GM18508 (cell line): Measurements from ENCODE around the gene FLOT1.

ENCODE experiments used
- ATAC-seq: cut with Tn5 transposase; IDR thresholded peaks from one replicate; pipeline ENCODE4 v1.9.1; 2021; ENCODE audit warnings: moderate number of reproducible peaks; ENCODE audit not compliant: insufficient read depth, unreplicated experiment

FLOT1 gene

GRCh38 chr6:30709101-30709868 is 33.2 kb downstream of the FLOT1 start:
- ATAC-seq: no peak

DNA sequence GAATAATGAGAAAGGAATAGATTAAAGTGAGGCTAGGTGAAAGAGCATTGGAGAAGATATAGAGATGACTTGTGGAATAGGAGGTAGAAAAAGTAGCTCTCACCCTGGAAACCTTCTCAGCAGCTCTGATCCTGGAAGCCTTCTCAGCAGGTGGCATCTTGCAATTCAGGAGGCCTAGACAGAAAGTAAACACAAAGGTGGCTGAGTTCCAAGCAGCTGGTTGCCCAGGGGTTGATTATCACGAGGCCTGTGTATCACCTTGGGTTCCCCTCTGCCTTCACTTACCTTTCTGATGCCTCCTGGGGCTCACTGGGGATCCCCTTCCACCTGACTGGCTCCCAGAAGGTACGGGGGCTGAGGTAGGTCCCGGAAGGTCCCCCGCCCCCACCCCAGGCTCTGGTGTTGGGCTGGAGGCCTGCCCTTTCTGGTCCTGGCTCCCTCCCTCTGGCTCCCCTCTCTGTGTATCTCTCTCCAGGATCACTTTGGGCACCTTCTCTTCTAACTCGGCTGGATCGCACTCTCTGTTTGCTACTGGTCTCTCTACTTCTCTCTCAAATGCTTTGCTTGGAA is 35.1 kb downstream of the FLOT1 start:
- ATAC-seq: no peak

- ATAC-seq: no peak
Observed at GRCh38 chr6:30705620-30706019, 36.9 kb downstream of the FLOT1 start.

DNA sequence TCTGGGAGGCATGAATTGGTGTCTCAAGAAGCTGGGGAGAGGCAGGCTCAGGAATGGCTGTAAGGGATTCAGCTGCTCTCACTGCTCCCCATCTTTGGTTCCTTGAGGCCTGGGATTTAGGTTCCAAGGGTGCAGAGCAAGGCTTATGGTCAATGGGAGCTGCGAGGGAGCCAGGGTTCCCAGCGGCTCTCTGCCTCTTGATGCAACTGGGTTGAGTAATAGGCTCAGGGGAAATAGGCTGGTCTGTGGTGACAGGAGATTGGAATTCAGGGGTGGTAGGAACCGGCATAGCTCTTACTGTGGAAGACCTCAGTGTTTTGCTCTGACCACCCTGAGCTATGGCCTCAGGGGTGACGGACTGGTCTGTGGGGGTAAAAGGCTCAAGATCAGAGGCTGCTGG is 38.7 kb downstream of the FLOT1 start:
- ATAC-seq: no peak

GRCh38 chr6:30703011-30703410 is 39.5 kb downstream of the FLOT1 start:
- no peak for ATAC-seq

- ATAC-seq: no peak
Observed at GRCh38 chr6:30700340-30700739, 42.1 kb downstream of the FLOT1 start.

DNA sequence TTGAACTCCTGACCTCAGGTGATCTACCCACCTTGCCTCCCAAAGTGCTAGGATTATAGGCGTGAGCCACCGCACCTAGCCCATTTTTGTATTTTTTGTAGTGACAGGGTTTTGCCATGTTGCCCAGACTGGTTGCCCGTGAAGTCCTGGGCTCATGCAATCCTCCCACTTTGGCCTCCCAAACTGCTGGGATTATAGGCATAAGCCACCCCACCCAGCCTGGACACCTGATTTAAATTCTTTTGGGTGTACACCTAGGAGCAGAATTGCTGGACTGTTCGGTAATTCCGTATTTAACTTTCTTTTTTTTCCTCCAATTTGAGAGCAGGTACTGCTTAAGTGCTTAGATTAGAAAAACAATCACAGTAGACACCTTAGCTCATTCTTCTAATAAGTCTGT is 46.1 kb downstream of the FLOT1 start:
- ATAC-seq: no peak

DNA sequence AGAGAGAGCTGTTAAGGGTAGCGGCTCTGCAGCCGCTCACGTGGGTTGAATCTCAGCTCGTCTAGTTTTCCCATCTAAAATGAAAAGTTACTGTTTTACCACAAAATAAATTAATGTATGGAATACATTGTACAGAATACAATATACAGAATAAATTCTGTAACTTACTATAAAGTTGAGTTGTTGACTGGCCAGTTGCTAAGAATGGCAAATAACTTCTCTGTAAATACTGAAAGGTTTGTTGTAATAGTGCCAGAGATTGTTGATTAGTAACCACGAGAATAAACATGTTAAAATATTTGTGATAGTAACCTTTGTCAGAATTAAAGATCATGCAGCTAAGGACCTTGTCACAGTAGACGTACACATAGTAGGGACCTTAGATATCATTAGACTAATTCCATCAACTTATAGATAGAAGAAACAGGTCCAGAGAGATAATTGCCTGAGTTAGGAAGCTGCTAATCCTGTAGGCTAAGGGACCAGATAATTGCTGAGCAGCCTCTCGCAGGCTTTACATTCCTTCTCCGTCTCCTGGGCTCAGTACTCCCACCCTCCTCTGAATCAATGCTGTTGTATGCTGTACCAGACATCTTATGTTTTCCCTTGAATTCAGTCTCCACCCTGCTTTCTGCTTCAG is 51.2 kb downstream of the FLOT1 start:
- no peak for ATAC-seq

DNA sequence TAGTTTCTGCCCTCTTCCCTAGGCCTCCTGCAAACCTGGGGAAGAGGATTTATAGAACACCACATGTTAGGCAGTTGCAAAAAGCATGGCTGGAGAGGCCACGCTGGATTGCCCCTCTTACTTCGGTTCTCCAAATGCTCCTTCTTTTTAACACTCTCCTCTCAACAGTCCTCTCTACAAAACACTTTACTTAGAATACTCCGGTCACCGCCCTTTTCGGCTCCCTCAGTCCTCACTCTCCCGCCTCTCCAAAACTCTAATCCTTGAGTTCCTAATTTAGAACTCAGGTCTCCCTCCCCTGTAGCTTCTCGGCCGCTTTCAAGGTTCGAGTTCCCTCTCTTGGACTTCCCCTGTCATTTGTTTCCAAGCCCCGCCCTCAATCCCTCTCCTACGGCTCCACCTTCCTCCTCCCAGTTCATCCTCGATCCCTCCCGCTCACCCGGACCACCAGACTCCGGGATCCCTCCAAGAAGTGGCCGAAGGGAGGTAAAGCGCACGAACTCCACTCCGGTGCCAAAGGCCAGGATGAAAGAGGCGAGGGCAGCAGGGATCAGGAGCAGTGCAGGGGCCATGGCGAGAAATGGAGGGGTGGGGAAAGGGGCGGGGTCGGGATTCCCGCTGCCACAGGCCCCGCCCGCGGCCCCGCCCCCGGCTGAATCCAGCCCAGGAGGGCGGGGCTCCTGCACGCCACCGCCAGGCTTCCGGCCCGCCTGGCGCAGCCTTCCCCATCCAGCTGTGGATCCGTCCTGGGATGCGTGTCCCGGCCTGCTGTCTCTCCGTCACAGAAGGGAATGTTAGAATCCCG is 51.9 kb downstream of the FLOT1 start, which contains the start of gene NRM:
Gene NRM (minus strand): TSS at position 582 of the 805 bp plus-strand sequence. CDS start 10 bp downstream, at position 572.
- no peak for ATAC-seq

GRCh38 chr6:30689985-30690384 is 52.5 kb downstream of the FLOT1 start:
- ATAC-seq: no peak

GRCh38 chr6:30689022-30689865 is 53.2 kb downstream of the FLOT1 start:
- ATAC-seq: no peak

GRCh38 chr6:30688569-30688968 is 53.9 kb downstream of the FLOT1 start:
- no peak for ATAC-seq

DNA sequence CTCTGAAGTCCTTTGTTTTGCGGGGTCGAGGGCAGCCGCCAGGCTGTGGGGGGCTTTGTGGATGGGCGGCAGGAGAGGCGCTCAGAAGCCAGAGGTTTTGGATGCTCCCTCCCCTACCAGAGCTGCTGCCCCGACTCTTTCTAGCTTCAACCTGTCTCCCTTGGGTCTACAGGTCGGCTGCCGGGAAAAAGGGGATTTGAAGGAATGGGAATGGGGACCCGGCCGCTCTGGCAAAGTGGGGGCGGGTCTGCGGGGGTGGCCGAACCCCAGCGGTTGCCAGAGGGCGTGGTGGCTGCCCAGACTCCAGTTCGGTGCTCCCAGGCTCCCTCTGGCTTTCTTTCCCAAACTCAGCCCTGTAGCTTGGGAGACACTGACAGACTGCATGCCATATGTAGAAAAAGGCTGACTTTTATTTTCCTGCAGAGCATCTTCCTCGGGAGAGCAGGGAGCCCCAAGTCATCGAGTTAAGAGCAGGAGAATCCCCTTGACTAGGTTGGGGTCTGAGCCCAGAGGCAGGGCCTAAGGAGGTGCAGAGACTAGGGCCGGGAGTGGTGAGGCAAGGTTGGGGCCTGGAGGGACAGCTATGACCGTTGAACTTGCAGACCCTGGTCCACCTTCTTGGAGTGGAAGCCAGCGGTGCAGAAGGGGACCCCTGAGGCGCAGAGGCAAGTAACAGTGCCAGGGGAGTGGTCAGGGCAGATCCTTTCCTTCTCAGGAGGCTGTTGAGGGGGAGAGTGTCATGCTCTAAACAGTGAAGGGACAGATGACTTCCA is 54.6 kb downstream of the FLOT1 start:
- no peak for ATAC-seq

GRCh38 chr6:30686908-30687658 is 55.4 kb downstream of the FLOT1 start:
- no peak for ATAC-seq

DNA sequence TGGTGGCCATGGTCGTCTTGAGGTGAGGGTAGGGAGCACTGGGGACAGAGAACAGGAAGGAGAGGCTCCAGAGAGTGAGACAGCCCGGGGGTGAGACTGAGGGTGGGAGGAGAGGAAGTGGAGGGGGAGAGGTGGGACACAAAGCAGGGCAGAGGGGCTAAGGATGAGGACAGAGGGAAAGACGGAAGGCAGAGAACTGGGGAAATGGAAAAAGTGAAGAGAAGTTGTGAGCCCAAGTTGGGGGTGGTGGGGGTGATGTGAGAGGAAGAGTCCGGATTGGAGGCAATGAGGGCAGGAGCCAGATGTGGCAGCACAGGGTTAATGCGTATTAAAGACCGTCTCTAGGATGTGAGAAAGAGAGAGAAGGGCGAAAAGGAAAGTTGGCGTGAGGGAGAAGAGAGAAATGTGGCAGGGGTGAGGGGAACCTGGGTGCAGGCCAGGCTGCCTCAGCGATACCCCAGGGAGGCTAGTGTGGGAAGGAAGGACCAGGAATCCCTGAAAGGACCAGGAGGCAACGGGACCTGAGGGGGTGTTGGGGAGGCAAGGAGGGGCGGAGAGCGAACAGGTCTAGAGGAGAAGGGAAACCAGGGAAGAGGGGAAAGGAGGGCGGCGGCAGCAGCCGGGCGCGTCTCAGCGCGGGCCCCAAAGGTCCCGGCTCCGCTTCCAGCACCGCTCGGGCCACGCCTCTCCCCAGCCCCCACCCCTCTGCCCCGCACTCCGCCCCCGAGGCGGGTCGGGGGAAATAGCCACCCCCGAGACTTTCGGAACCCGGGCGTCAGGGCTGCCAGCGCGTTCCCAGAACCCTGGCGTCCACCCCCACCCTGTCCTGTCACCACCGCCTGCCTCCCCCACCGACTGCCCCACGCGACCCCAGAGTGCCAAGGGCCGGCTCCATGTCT is 56.2 kb downstream of the FLOT1 start, which contains the start of gene PPP1R18:
Gene PPP1R18 (minus strand): TSS at position 637 of the 899 bp plus-strand sequence. CDS start 627 bp downstream, at position 10.
- ATAC-seq: no peak

DNA sequence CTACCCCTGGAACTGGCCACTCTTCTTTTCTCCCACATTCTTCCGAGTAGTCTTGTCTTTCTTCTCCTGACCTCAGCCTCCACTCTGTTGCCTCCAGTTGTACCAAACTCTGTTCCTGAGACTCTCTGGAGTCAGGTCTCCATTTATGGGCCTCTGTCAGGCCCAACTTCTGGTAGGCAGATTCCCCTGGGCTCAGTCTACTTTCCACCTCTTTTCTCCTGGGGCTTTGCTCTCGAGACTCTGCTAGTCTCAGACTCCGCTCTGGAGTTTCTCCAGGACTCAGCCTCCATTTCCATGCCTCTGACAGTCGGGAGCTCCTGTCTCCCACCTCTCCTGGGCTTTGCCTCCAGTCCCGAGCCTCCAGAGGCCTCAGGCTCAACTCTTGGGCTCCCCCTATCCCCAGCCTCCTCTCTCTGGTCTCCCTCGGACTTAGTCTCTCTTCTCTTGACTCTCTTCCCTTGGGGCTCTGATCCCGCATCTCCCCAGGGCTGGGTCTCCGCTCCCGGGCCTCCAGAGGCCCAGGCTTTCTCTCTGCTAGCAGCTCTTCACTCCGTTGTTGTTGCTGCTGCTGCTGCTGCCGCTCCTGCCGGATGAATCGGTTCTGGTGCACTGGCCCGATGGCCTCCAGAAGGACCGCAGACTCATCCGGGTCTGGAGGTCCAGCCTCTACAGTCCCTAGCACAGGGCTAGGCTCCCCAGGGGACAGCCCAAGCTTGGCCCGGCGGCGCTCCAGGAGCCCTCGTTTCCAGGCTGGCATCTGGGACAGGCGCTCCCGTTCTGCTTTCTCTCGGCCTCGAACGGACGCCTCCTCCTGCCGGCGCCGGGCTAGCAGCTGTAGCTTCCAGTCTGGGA is 57.1 kb downstream of the FLOT1 start:
- no peak for ATAC-seq
